ENCODE results near the gene LLGL1.

LLGL1 gene

GRCh38 chr17:18228176-18228682, 2.8 kb downstream of the LLGL1 start:
- peaks cover 0 to 1% (median 0%) of the 10 kb centered on the region in 4 experiments for H3K36me3 ChIP-seq (ENCODE audit: control insufficient read depth in 4 of 4, insufficient read depth in 4 of 4, low read length in 3 of 4)
- no peak overlapping the region for H3K27ac ChIP-seq (ENCODE audit: insufficient read depth in 1 of 2, low read depth in 1 of 2, low read length in 2 of 2, poor library complexity in 1 of 2, severe bottlenecking in 2 of 2)
- peaks cover 0 to 18% (median 17%) of the 10 kb centered on the region in 4 experiments for H3K4me1 ChIP-seq (ENCODE audit: control extremely low read depth in 1 of 4, control insufficient read depth in 4 of 4, insufficient read depth in 4 of 4, low read length in 3 of 4)
- no peaks in the 10 kb centered on the region for H3K9me3 ChIP-seq (ENCODE audit: control extremely low read depth in 1 of 5, control insufficient read depth in 4 of 5, insufficient read depth in 2 of 5, low read depth in 1 of 5, low read length in 4 of 5)
- DNase-seq: no peak
- no peaks in the 10 kb centered on the region for H3K27me3 ChIP-seq (replicated peaks in 2 of 5; ENCODE audit: control insufficient read depth in 4 of 5, insufficient read depth in 5 of 5, low read length in 4 of 5)
- CTCF ChIA-PET: no interaction called here
- 100% methylated on average over 10 of the region's 10 CpGs for WGBS (ENCODE audit: insufficient coverage)
- no peak overlapping the region for H3K4me3 ChIP-seq (ENCODE audit: control insufficient read depth in 1 of 7, extremely low read depth in 1 of 7, insufficient read depth in 4 of 7, low read depth in 2 of 7, low read length in 6 of 7)
- POLR2A ChIA-PET: no interaction called here

DNA sequence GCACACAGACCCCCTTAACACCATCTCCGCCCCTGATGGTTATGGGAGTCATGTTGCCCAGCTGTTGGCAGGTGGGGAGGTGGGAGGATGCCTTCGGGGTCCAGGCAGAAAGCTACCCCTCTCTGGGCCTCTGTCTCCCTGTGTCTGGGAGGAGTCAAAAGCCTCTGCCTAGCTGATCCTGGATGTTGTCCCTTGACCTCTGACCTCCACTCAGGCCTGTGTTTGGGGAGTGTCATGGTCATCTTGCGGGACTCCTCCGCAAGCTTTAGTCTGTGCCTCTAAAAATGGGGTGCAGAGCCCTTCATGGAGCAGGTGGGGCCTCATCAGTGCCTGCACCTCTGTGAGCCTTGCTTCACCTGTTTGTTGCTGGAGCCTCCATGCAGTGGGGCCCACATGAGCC, 3.8 kb downstream of the LLGL1 start:
- CTCF ChIA-PET: interaction anchor here (0.6 kb wide), 1 partner anchor 13 kb away, joined by 3 read pairs; no protein-coding TSS in a partner anchor
- no peak overlapping the region for H3K27ac ChIP-seq (ENCODE audit: insufficient read depth in 1 of 2, low read depth in 1 of 2, low read length in 2 of 2, poor library complexity in 1 of 2, severe bottlenecking in 2 of 2)
- POLR2A ChIA-PET: no interaction called here

GRCh38 chr17:18229771-18230170, 4.3 kb downstream of the LLGL1 start:
- no peaks in the 10 kb centered on the region for H3K9me3 ChIP-seq (ENCODE audit: control extremely low read depth in 1 of 5, control insufficient read depth in 4 of 5, insufficient read depth in 2 of 5, low read depth in 1 of 5, low read length in 4 of 5)
- POLR2A ChIA-PET: no interaction called here
- CTCF ChIA-PET: interaction anchor here (1.2 kb wide), 1 partner anchor 9 kb away, joined by 3 read pairs; no protein-coding TSS in a partner anchor
- H3K4me3 ChIP-seq (ENCODE audit: control insufficient read depth in 1 of 7, extremely low read depth in 1 of 7, insufficient read depth in 4 of 7, low read depth in 2 of 7, low read length in 6 of 7): no peak overlapping the region
- DNase-seq: no peak
- H3K27ac ChIP-seq (ENCODE audit: insufficient read depth in 1 of 2, low read depth in 1 of 2, low read length in 2 of 2, poor library complexity in 1 of 2, severe bottlenecking in 2 of 2): no peak overlapping the region
- peaks cover 0 to 16% (median 13%) of the 10 kb centered on the region in 4 experiments for H3K4me1 ChIP-seq (ENCODE audit: control extremely low read depth in 1 of 4, control insufficient read depth in 4 of 4, insufficient read depth in 4 of 4, low read length in 3 of 4)
- WGBS (ENCODE audit: insufficient coverage): 100% methylated on average over 2 of the region's 7 CpGs
- no peaks in the 10 kb centered on the region for H3K27me3 ChIP-seq (replicated peaks in 2 of 5; ENCODE audit: control insufficient read depth in 4 of 5, insufficient read depth in 5 of 5, low read length in 4 of 5)
- H3K36me3 ChIP-seq (ENCODE audit: control insufficient read depth in 4 of 4, insufficient read depth in 4 of 4, low read length in 3 of 4): peaks cover 2 to 15% (median 7%) of the 10 kb centered on the region in 4 experiments

More for the DNA sequence above, 3.8 kb downstream of the LLGL1 start:
- no peaks in the 10 kb centered on the region for H3K9me3 ChIP-seq (ENCODE audit: control extremely low read depth in 1 of 5, control insufficient read depth in 4 of 5, insufficient read depth in 2 of 5, low read depth in 1 of 5, low read length in 4 of 5)
- no peak overlapping the region for H3K4me3 ChIP-seq (ENCODE audit: control insufficient read depth in 1 of 7, extremely low read depth in 1 of 7, insufficient read depth in 4 of 7, low read depth in 2 of 7, low read length in 6 of 7)
- H3K27me3 ChIP-seq (replicated peaks in 2 of 5; ENCODE audit: control insufficient read depth in 4 of 5, insufficient read depth in 5 of 5, low read length in 4 of 5): no peaks in the 10 kb centered on the region
- DNase-seq: no peak
- H3K4me1 ChIP-seq (ENCODE audit: control extremely low read depth in 1 of 4, control insufficient read depth in 4 of 4, insufficient read depth in 4 of 4, low read length in 3 of 4): peaks cover 0 to 17% (median 15%) of the 10 kb centered on the region in 4 experiments
- peaks cover under 1 to 10% (median 3%) of the 10 kb centered on the region in 4 experiments for H3K36me3 ChIP-seq (ENCODE audit: control insufficient read depth in 4 of 4, insufficient read depth in 4 of 4, low read length in 3 of 4)
- 100% methylated on average over 2 of the region's 4 CpGs for WGBS (ENCODE audit: insufficient coverage)

DNA sequence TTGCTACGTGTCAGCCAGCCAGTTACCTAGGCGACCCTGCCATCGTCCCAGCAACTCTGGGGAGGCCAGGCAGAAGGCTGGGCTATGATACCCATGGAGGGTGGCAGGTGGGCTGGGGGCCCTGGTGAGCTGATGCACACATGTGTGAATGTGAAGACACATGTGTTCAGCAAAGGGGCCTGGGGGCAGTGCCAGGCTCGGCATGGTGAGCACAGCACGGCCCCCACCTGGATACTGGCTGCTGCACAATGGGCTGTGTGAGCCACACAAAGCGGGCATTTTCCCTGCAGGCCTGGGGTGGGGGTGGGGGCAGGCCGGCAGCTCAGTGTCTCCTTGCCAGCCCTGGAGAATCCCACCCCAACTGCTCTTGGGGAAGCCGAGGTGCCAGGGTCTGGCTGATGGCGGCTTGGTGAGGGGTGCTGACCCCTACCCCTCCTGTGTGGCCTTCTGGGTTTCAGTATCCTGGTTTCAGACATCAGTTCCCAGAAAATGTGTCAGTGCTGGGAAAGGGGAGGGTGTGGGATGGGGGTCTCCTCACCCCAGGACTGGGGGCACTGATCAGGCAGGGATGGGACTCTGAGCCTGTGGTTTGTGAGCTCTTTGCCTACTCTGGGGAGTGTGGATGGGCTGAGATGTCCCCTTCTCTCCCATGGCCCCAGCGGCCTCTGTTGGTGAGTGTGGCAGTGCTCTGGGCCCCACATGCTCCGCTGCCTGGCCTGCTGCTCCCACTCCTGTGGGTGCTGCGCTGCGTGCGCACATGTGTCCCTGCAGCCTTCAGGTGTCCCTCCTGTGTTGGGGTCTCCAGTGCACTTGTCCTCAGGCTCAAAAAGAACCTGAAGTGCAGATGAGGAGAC, 5.1 kb downstream of the LLGL1 start:
- ChIA-PET CTCF (interaction anchor here (1.2 kb wide), 1 partner anchor 9 kb away, joined by 3 read pairs; no protein-coding TSS in a partner anchor), POLR2A (no interaction called here)
- H3K9me3 ChIP-seq (ENCODE audit: control extremely low read depth in 1 of 5, control insufficient read depth in 4 of 5, insufficient read depth in 2 of 5, low read depth in 1 of 5, low read length in 4 of 5): no peaks in the 10 kb centered on the region
- no peak overlapping the region for H3K27ac ChIP-seq (ENCODE audit: insufficient read depth in 1 of 2, low read depth in 1 of 2, low read length in 2 of 2, poor library complexity in 1 of 2, severe bottlenecking in 2 of 2)
- no peaks in the 10 kb centered on the region for H3K27me3 ChIP-seq (replicated peaks in 2 of 5; ENCODE audit: control insufficient read depth in 4 of 5, insufficient read depth in 5 of 5, low read length in 4 of 5)
- no peak overlapping the region for H3K4me3 ChIP-seq (ENCODE audit: control insufficient read depth in 1 of 7, extremely low read depth in 1 of 7, insufficient read depth in 4 of 7, low read depth in 2 of 7, low read length in 6 of 7)
- no peak for DNase-seq
- peaks cover 0 to 12% (median 9%) of the 10 kb centered on the region in 4 experiments for H3K4me1 ChIP-seq (ENCODE audit: control extremely low read depth in 1 of 4, control insufficient read depth in 4 of 4, insufficient read depth in 4 of 4, low read length in 3 of 4)
- WGBS (ENCODE audit: insufficient coverage): 93% methylated on average over 13 of the region's 14 CpGs
- peaks cover 2 to 23% (median 8%) of the 10 kb centered on the region in 4 experiments for H3K36me3 ChIP-seq (ENCODE audit: control insufficient read depth in 4 of 4, insufficient read depth in 4 of 4, low read length in 3 of 4)

GRCh38 chr17:18231164-18231563, 5.7 kb downstream of the LLGL1 start:
- Histone ChIP-seq H3K27me3 (replicated peaks in 2 of 5; ENCODE audit: control insufficient read depth in 4 of 5, insufficient read depth in 5 of 5, low read length in 4 of 5) (no peaks in the 10 kb centered on the region), H3K4me3 (ENCODE audit: control insufficient read depth in 1 of 7, extremely low read depth in 1 of 7, insufficient read depth in 4 of 7, low read depth in 2 of 7, low read length in 6 of 7) (no peak overlapping the region), H3K9me3 (ENCODE audit: control extremely low read depth in 1 of 5, control insufficient read depth in 4 of 5, insufficient read depth in 2 of 5, low read depth in 1 of 5, low read length in 4 of 5) (no peaks in the 10 kb centered on the region), H3K27ac (ENCODE audit: insufficient read depth in 1 of 2, low read depth in 1 of 2, low read length in 2 of 2, poor library complexity in 1 of 2, severe bottlenecking in 2 of 2) (no peak overlapping the region), H3K4me1 (ENCODE audit: control extremely low read depth in 1 of 4, control insufficient read depth in 4 of 4, insufficient read depth in 4 of 4, low read length in 3 of 4) (peaks cover 0 to 11% (median 7%) of the 10 kb centered on the region in 4 experiments), H3K36me3 (ENCODE audit: control insufficient read depth in 4 of 4, insufficient read depth in 4 of 4, low read length in 3 of 4) (peaks cover 2 to 28% (median 9%) of the 10 kb centered on the region in 4 experiments)
- no peak for DNase-seq
- ChIA-PET POLR2A (no interaction called here), CTCF (no interaction called here)
- WGBS (ENCODE audit: insufficient coverage): 95% methylated on average over 9 of the region's 9 CpGs

DNA sequence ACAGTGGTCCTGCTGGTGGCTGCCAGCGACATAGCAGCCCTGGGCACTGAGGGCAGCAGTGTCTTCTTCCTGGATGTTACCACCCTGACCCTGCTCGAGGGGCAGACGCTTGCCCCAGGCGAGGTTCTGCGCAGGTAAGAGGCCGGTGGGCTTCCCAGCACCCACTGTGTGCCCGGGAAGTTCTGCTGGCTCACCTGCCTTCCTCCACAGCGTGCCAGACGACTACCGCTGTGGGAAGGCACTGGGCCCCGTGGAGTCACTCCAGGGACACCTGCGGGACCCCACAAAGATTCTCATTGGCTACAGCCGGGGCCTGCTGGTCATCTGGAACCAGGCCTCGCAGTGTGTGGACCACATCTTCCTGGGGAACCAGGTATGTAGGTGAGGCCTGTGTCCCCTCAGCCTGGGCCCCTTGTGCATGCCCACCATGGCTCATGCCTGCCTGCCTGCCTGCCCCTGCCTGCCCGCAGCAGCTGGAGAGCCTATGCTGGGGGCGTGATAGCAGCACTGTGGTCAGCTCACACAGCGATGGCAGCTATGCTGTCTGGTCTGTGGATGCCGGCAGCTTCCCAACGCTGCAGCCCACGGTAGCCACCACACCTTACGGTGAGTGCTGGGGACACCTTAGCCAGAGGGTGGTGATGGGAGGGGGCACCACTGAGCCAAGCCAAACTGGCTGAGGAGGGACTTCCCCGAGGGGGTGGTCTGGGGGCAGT, 8.5 kb downstream of the LLGL1 start:
- 97% methylated on average over 20 of the region's 22 CpGs for WGBS (ENCODE audit: insufficient coverage)
- ChIA-PET POLR2A (no interaction called here), CTCF (interaction anchor here (0.7 kb wide), 1 partner anchor 94 kb away, joined by 3 read pairs; no protein-coding TSS in a partner anchor)
- no peaks in the 10 kb centered on the region for H3K9me3 ChIP-seq (ENCODE audit: control extremely low read depth in 1 of 5, control insufficient read depth in 4 of 5, insufficient read depth in 2 of 5, low read depth in 1 of 5, low read length in 4 of 5)
- no peak overlapping the region for H3K4me3 ChIP-seq (ENCODE audit: control insufficient read depth in 1 of 7, extremely low read depth in 1 of 7, insufficient read depth in 4 of 7, low read depth in 2 of 7, low read length in 6 of 7)
- H3K27me3 ChIP-seq (replicated peaks in 2 of 5; ENCODE audit: control insufficient read depth in 4 of 5, insufficient read depth in 5 of 5, low read length in 4 of 5): no peaks in the 10 kb centered on the region
- peaks cover 2 to 50% (median 16%) of the 10 kb centered on the region in 4 experiments for H3K36me3 ChIP-seq (ENCODE audit: control insufficient read depth in 4 of 4, insufficient read depth in 4 of 4, low read length in 3 of 4)
- DNase-seq: no peak
- H3K27ac ChIP-seq (ENCODE audit: insufficient read depth in 1 of 2, low read depth in 1 of 2, low read length in 2 of 2, poor library complexity in 1 of 2, severe bottlenecking in 2 of 2): no peak overlapping the region
- peaks cover 0 to 7% (median 0%) of the 10 kb centered on the region in 4 experiments for H3K4me1 ChIP-seq (ENCODE audit: control extremely low read depth in 1 of 4, control insufficient read depth in 4 of 4, insufficient read depth in 4 of 4, low read length in 3 of 4)
